ENCODE results near the gene PTGIR.
A peak's percentile ranks its signal among the peaks of the same experiment; 100 is the strongest.

Gene PTGIR

DNA sequence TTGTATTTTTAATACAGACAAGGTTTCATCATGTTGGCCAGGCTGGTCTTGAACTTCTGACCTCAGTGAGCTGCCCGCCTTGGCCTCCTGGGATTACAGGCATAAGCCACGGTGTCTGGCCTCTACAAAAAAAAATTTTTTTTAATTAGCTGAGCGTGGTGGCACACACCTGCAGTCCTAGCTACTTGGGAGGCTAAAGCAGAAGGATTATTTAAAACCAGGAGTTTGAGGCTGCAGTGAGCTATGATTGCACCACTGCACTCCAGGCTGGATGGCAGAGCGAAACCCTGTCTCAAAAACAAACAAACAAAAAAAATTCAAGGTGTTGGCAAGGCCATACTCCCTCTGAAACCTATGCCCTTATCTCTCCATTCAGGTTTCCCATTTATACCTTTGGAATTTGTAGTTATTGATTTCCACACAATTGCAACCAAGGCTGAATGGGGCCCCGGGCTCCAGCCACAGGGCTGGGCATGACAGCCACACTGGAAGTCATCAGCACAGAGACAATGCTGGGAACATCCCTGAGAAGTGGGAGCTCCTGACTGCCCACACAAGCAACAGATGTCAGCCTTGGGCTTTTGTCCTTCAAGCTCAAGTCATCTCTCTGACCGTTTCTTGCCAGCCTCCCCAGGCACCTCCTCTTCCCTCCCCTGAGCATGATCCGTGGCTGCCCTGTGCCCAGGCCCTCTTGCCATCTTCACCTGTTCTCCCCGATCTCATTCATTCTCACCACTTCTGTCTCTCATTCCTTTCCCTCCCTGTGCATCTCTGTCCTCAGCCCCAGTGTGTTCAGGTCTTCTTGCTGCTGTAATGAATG, 51.0 kb downstream of the PTGIR start:
- H3K4me3 ChIP-seq (ENCODE audit: low read depth, low read length) = no peak overlapping the region
- TF ChIP-seq, protein P1, sequence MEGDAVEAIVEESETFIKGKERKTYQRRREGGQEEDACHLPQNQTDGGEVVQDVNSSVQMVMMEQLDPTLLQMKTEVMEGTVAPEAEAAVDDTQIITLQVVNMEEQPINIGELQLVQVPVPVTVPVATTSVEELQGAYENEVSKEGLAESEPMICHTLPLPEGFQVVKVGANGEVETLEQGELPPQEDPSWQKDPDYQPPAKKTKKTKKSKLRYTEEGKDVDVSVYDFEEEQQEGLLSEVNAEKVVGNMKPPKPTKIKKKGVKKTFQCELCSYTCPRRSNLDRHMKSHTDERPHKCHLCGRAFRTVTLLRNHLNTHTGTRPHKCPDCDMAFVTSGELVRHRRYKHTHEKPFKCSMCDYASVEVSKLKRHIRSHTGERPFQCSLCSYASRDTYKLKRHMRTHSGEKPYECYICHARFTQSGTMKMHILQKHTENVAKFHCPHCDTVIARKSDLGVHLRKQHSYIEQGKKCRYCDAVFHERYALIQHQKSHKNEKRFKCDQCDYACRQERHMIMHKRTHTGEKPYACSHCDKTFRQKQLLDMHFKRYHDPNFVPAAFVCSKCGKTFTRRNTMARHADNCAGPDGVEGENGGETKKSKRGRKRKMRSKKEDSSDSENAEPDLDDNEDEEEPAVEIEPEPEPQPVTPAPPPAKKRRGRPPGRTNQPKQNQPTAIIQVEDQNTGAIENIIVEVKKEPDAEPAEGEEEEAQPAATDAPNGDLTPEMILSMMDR (conservative IDR thresholded peaks at IDR 0.05; ENCODE audit: low read depth, low read length) = no peak
- no peak for DNase-seq (ENCODE audit: low read depth)

DNA sequence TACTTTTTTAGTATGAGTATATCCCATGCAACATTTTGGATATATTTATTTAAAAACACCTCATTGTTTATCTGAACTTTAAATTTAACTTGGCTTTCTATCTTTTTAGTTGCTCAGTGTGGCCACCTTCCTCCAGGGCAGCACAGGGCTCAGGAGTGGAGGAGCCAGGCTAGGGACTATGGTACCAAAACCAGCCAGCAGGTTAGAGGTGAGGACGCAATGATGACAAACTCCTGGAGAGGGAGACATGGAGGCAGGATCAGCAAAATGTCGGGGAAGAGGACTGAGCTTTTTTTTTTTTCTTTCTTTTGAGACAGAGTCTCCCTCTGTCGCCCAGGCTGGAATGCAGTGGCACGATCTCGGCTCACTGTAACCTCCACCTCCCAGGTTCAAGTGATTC, 53.4 kb downstream of the PTGIR start:
- H3K4me3 ChIP-seq (ENCODE audit: low read depth, low read length) = no peak overlapping the region
- TF ChIP-seq, protein P1 (conservative IDR thresholded peaks at IDR 0.05; ENCODE audit: low read depth, low read length) = peak; percentile 41
- peak; percentile 19 for DNase-seq (ENCODE audit: low read depth)

All from choroid plexus epithelial cell (primary cell).